HCT116 (cell line): Measurements from ENCODE around the gene LYRM4.

Experiments
- CTCF ChIP-seq, 3 experiments: fragments of 200-600 bp in 1 of 3; sonication (generic) in 1 of 3; IDR thresholded peaks in 2 of 3; conservative IDR thresholded peaks in 1 of 3; 2 replicates each; pipeline ENCODE4 v1.5.1; 2012 to 2017; ENCODE audit warnings: low read depth in 2 of 3, low read length in 2 of 3, antibody characterized with exemption in 1 of 3, borderline replicate concordance in 1 of 3, control low read depth in 1 of 3, mild to moderate bottlenecking in 1 of 3, mixed read lengths in 1 of 3, mixed run types in 1 of 3, moderate library complexity in 1 of 3; ENCODE audit not compliant: insufficient read depth in 1 of 3
- EGR1 ChIP-seq: IDR thresholded peaks from 2 replicates; pipeline ENCODE4 v1.6.1; 2012; ENCODE audit warnings: low read depth
- EZH2 ChIP-seq: fragments of 200-600 bp; sonication (generic); IDR thresholded peaks from 2 replicates; pipeline ENCODE4 v1.6.1; 2017; ENCODE audit warnings: antibody characterized with exemption, mixed run types
- MAX ChIP-seq: IDR thresholded peaks from 2 replicates; pipeline ENCODE4 v1.6.1; 2012
- POLR2A ChIP-seq: IDR thresholded peaks from 2 replicates; pipeline ENCODE4 v1.7.0; 2011; ENCODE audit warnings: borderline replicate concordance; ENCODE audit not compliant: insufficient read depth, insufficient read length; ENCODE audit errors: extremely low read depth
- POLR2AphosphoS5 ChIP-seq: IDR thresholded peaks from 2 replicates; pipeline ENCODE4 v1.6.1; 2011; ENCODE audit warnings: mild to moderate bottlenecking, low read depth, low read length, moderate library complexity
- REST ChIP-seq: IDR thresholded peaks from 2 replicates; pipeline ENCODE4 v1.6.1; 2012; ENCODE audit warnings: low read depth
- TCF7L2 ChIP-seq: IDR thresholded peaks from 2 replicates; pipeline ENCODE4 v1.7.0; 2011; ENCODE audit warnings: borderline replicate concordance, inconsistent platforms; ENCODE audit not compliant: insufficient read depth, insufficient read length; ENCODE audit errors: extremely low read depth

- TF ChIP-seq CTCF (IDR thresholded peaks at IDR 0.05 in 2 of 3, conservative IDR thresholded peaks at IDR 0.05 in 1 of 3; ENCODE audit: borderline replicate concordance in 1 of 3, insufficient read depth in 1 of 3, low read depth in 2 of 3, low read length in 2 of 3) (no peak), EZH2 (no peak), POLR2A (no peak), MAX (no peak), EGR1 (no peak), POLR2AphosphoS5 (no peak), REST (no peak), TCF7L2 (no peak)
Observed at GRCh38 chr6:5191222-5191621, 69.5 kb downstream of the LYRM4 start.
